Fibroblast of pulmonary artery (primary cell): ENCODE measurements around the gene RIBC1.
"Not testable (repeated sequence)": the region's sequence is repeated elsewhere in the genome, so short reads cannot be mapped to it uniquely, and the experiment has no call there.

Experiments used
- DNase-seq: peaks from one replicate; pipeline ENCODE4 v3.0.0-alpha.2; 2010; ENCODE audit warnings: low read depth
- H3K4me3 ChIP-seq: replicated peaks from 2 replicates; pipeline ENCODE4 v1.5.1; 2011; ENCODE audit warnings: low read depth, mild to moderate bottlenecking, control low read depth, low read length, moderate library complexity
- CTCF ChIP-seq: IDR thresholded peaks from 2 replicates; pipeline ENCODE4 v1.5.1; 2011; ENCODE audit warnings: mild to moderate bottlenecking, control low read depth, low read length, inconsistent platforms; ENCODE audit errors: missing control alignments

RIBC1 gene

DNA sequence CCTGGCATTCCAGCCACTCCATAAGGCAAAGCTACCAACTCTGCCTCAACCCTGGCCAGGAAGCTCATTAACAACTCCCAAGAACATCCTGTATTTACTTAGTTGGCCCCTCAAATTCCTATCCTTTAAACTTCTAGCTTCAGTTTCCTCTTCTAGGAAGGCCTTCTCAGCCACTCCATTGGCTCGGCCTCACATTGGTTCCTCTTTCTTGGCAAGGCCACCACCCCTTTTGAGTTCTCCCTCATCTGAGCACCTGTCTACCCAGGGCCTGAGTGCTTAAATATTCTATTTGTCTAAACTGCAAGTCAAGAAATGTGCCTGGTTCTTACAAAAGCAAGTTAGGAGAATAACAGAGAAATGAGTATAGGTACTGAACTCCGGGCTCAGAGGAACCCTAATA is 10.2 kb upstream of the RIBC1 start:
- DNase-seq: no peak
- no peak overlapping the region for H3K4me3 ChIP-seq
- no peak for TF ChIP-seq CTCF

- H3K4me3 ChIP-seq, DNase-seq: not testable (repeated sequence)
Observed at GRCh38 chrX:53420351-53420750, 2.3 kb upstream of the RIBC1 start.

- DNase-seq: no peak
- TF ChIP-seq CTCF: no peak
- H3K4me3 ChIP-seq: peak overlapping the region; percentile 74
Observed at GRCh38 chrX:53421125-53421524, 1.5 kb upstream of the RIBC1 start.

DNA sequence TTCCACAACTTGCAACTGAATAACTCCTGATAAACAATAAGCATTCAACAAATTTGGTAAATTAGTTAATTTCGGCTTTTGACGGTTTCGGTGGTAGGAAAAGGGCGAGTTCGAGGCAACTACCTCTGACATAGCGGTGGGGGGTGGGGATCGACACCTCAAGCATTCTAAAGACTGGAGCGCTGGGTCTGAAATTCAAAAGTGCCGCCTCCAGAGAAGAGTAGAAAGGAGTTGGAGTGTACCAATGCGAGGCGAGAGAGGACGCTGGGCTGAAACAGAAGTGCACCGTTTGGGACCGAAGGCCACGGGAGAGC is 944 bp upstream of the RIBC1 start:
- no peak for DNase-seq
- TF ChIP-seq CTCF: no peak
- H3K4me3 ChIP-seq: peak overlapping the region; percentile 74

DNA sequence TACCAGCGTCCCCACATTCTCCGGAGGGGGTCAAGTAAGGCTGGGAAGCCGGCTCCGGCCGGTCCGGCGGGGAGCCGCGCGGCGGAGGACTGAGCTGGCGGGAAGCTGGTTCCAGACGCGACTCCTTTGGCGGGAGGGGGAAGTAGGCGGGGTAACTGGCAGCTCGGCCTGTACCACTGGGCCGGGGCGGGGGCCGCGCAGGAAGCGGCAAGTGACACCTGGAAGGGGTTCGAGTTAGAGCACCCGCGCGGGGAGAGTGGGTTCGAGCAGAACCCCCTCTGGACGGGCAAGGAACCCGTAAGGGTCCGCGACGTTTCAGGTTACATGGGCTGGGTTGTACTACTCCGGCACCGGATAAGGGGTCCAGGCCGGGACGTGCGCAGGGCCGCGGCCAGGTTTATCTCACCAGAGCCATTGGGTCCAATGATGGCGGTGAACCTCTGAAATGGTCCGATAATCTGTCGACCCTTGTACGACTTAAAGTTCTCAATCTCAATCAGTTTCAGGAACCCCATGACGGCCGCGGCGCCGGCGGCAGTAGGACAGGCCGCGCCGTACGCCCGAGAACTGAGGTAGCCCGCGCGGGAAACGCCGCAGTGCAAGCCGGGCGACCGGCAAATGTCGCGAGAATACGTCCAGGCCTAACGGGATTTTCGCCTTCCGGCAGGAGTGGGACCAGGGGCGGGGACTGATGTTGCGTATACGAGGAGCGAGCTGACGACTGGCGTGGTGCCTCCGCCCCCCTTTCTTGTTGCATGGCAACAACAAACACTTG is 400 bp upstream of the RIBC1 start, which contains the start of gene SMC1A:
Gene SMC1A, minus strand, starts transcription at position 569 of the 775 bp plus-strand sequence. Its CDS starts 54 bp downstream, at position 515.
- TF ChIP-seq CTCF: no peak
- peak within 1 kb of the TSS; percentile 74 for H3K4me3 ChIP-seq
- peak; percentile 97 for DNase-seq

DNA sequence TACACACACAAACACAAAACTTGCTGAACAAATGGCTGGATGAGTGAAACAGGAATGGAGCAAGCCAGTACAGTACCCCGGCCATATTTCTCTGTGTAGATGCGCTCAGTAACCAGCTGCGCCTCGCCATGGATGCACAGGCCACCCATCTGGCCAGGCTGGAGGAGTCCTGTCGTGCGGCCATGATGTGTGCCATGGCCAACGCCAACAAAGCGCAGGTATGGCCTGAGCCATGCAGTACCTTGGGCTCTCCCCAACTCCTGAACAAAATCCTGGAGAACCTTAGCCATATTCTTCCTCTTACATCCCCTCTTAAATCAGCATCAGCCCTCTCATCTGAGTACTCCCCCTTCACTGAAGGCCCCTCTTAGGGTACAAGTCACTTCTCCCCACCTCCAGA is 7.1 kb downstream of the RIBC1 start:
- H3K4me3 ChIP-seq: no peak overlapping the region
- no peak for TF ChIP-seq CTCF
- DNase-seq: no peak

GRCh38 chrX:53430231-53430630 is 7.6 kb downstream of the RIBC1 start:
- no peak overlapping the region for H3K4me3 ChIP-seq
- TF ChIP-seq CTCF: no peak
- DNase-seq: no peak
